DOHH2 (cell line): Measurements from ENCODE around the gene PLEKHG4B.

ENCODE experiments used
- EZH2phosphoT487 ChIP-seq: fragments of 200-600 bp; sonication (generic); IDR thresholded peaks from 2 replicates; pipeline ENCODE4 v1.6.1; 2017; ENCODE audit warnings: borderline replicate concordance, mild to moderate bottlenecking, antibody characterized with exemption, low read length, moderate library complexity, mixed read lengths
- TF ChIP-seq, protein P1 (sequence below): fragments of 200-600 bp; sonication (generic); IDR thresholded peaks from one replicate; pipeline ENCODE4 v1.5.1; 2014; ENCODE audit warnings: antibody characterized with exemption, mild to moderate bottlenecking, low read depth, low read length; ENCODE audit not compliant: poor library complexity, severe bottlenecking

DNA sequence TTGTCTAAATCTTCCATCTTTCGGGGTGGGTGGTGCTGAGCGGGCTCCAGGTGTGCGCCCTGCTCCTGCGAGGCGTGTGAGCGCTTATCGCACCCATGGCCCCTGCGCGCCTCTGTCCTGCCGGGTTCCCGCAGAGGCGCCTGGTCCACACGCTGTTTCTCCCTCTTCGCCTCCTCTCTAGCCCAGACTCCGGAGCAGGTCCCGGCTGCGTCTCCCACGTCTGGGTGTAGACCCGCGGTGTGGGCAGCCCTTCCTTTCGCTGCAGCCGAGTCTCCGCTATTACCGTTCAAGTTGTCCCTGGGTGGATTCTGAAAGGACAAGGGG lies 40.5 kb upstream of the PLEKHG4B start:
- TF ChIP-seq, protein P1, sequence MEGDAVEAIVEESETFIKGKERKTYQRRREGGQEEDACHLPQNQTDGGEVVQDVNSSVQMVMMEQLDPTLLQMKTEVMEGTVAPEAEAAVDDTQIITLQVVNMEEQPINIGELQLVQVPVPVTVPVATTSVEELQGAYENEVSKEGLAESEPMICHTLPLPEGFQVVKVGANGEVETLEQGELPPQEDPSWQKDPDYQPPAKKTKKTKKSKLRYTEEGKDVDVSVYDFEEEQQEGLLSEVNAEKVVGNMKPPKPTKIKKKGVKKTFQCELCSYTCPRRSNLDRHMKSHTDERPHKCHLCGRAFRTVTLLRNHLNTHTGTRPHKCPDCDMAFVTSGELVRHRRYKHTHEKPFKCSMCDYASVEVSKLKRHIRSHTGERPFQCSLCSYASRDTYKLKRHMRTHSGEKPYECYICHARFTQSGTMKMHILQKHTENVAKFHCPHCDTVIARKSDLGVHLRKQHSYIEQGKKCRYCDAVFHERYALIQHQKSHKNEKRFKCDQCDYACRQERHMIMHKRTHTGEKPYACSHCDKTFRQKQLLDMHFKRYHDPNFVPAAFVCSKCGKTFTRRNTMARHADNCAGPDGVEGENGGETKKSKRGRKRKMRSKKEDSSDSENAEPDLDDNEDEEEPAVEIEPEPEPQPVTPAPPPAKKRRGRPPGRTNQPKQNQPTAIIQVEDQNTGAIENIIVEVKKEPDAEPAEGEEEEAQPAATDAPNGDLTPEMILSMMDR: no peak
- TF ChIP-seq EZH2phosphoT487: no peak
